LNCaP clone FGC (cell line): ENCODE measurements around the gene GPC6.

ENCODE experiments used
- DNase-seq: peaks from one replicate; pipeline ENCODE4 v3.0.0-alpha.2; 2011; ENCODE audit warnings: low read depth
- H3K4me3 ChIP-seq: 2 replicates; pipeline ENCODE4 v1.5.1; 2011; ENCODE audit warnings: mild to moderate bottlenecking, low read depth, low read length, control low read depth
- CTCF ChIP-seq: IDR thresholded peaks from 2 replicates; pipeline ENCODE4 v1.5.1; 2012; ENCODE audit warnings: mild to moderate bottlenecking; ENCODE audit not compliant: control insufficient read depth, insufficient read depth; ENCODE audit errors: extremely low read depth

Gene GPC6

DNA sequence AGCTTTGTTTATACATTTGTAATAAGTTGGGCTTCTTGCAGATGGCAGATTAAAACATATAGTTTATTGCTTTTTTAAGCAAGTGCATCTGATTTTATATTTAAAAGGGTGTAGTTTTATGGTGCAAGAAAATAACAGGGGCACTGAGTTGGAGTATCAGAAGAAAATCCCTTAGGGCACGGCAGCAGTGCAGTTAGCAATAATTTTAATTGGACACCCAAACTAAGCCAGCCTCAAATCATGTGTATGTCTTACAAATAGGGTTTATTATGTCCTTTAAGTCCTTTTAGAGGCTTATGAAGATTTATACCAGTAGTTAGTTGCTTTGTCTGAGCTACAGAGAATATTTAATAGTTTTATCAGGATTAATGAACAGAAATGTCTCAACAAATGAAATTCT, 57.5 kb downstream of the GPC6 start:
- DNase-seq = no peak
- H3K4me3 ChIP-seq = no peak overlapping the region
- TF ChIP-seq CTCF = no peak

GRCh38 chr13:93286047-93286446, 59.4 kb downstream of the GPC6 start:
- TF ChIP-seq CTCF = no peak
- no peak overlapping the region for H3K4me3 ChIP-seq
- no peak for DNase-seq

DNA sequence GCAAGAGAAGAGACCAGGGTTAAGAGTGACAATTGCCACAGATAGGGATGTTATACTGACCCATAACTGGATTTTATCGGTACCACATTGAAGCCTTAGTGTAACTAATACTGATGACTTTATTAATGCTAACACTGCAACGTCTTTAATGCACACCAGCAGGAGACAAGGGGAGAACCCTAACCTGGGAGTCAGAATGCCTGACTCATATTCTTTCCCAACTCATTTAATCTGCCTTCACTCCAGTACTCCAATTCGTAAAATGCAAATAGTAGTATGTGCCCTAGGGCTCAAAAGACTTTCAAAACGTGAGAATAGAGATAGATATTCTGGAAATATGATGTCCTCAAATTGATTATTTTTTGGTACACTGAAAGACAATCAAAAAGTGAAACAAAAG, 62.4 kb downstream of the GPC6 start:
- TF ChIP-seq CTCF = no peak
- H3K4me3 ChIP-seq = no peak overlapping the region
- no peak for DNase-seq

GRCh38 chr13:93289842-93290241, 63.2 kb downstream of the GPC6 start:
- DNase-seq = no peak
- no peak for TF ChIP-seq CTCF
- H3K4me3 ChIP-seq = no peak overlapping the region

- no peak overlapping the region for H3K4me3 ChIP-seq
- no peak for TF ChIP-seq CTCF
- no peak for DNase-seq
These were observed 63.9 kb downstream of the GPC6 start for GRCh38 chr13:93290503-93290902.

GRCh38 chr13:93292366-93292765, 65.8 kb downstream of the GPC6 start:
- no peak for DNase-seq
- no peak overlapping the region for H3K4me3 ChIP-seq
- TF ChIP-seq CTCF = no peak

DNA sequence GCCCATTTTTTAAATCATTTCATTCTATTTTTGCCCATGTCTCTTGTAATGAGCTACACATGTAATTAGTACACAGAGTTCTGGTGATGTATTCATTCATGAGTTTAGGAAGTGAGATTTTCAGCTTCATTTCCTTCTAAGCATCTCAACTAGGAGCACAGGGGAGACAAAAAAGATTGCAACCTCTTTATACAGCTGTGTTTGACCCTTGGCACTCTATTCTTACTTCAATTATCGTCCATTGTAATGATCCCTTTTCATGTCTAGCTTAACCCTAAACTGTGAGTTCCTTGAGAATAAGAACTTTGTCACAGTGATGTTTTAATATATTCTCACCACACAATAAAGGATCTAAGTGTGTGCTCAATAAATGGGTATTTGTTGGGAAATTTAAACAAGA, 67.1 kb downstream of the GPC6 start:
- H3K4me3 ChIP-seq = no peak overlapping the region
- TF ChIP-seq CTCF = no peak
- no peak for DNase-seq
